H1 (cell line): Measurements from ENCODE around the gene RASD2. TPM values are rescaled to one million over a fixed set of nuclear protein-coding genes. Genes with fewer than 3 reads are reported as not detected.
A peak's percentile ranks its signal among the peaks of the same experiment; 100 is the strongest.

Experiments
- CTCF ChIA-PET: fragments of 300-600 bp; sonication (Branson Sonifier 250); formaldehyde crosslinking; loops from one replicate; lab custom pipeline; 2021; ENCODE audit not compliant: partially characterized antibody; lab: Charles Lee
- POLR2A ChIA-PET: fragments of 300-600 bp; sonication (Branson Sonifier 250); formaldehyde crosslinking; loops from one replicate; lab custom pipeline; 2021; ENCODE audit warnings: inconsistent platforms; ENCODE audit not compliant: partially characterized antibody; lab: Charles Lee
- DNase-seq, 2 experiments: peaks; one replicate each; pipeline versions ENCODE4 v3.0.0 to v3.0.0-alpha.2; 2010 to 2022; ENCODE audit warnings: low spot score in 2 of 2, low read depth in 1 of 2, mixed read lengths in 1 of 2
- FAIRE-seq: peaks from 2 replicates; lab custom pipeline; 2011; peaks lifted over from hg19 to GRCh38; lab: Jason Lieb, UNC
- H2AFZ ChIP-seq: 2 replicates; pipeline ENCODE4 v1.8.1; 2012; ENCODE audit warnings: low read length, inconsistent platforms
- H2AK5ac ChIP-seq: 2 replicates; pipeline ENCODE4 v1.6.1; 2013; ENCODE audit warnings: low read depth, low read length
- H2BK120ac ChIP-seq: replicated peaks from 2 replicates; pipeline ENCODE3; 2013; ENCODE audit warnings: low read depth, low read length, inconsistent platforms
- H2BK12ac ChIP-seq: 2 replicates; pipeline ENCODE4 v1.6.1; 2013; ENCODE audit warnings: low read depth, low read length
- H2BK15ac ChIP-seq: 2 replicates; pipeline ENCODE4 v1.6.1; 2013; ENCODE audit warnings: low read length
- H2BK20ac ChIP-seq: 2 replicates; pipeline ENCODE4 v1.6.1; 2013; ENCODE audit warnings: low read length
- H2BK5ac ChIP-seq: 2 replicates; pipeline ENCODE4 v1.6.1; 2013; ENCODE audit warnings: low read depth, low read length
- H3K14ac ChIP-seq: 2 replicates; pipeline ENCODE4 v1.6.1; 2013; ENCODE audit warnings: inconsistent platforms; ENCODE audit not compliant: insufficient read length
- H3K18ac ChIP-seq: 2 replicates; pipeline ENCODE4 v1.6.1; 2013; ENCODE audit warnings: low read length; ENCODE audit errors: extremely low read depth
- H3K23ac ChIP-seq: 2 replicates; pipeline ENCODE4 v1.6.1; 2013; ENCODE audit warnings: inconsistent platforms; ENCODE audit not compliant: insufficient read length
- H3K23me2 ChIP-seq: 2 replicates; pipeline ENCODE4 v1.6.1; 2013; ENCODE audit warnings: low read depth, low read length
- H3K27ac ChIP-seq: 2 replicates; pipeline ENCODE4 v1.6.1; 2011; ENCODE audit warnings: low read depth, low read length, inconsistent platforms
- H3K27me3 ChIP-seq, 4 experiments: replicated peaks in 1 of 4; 1 replicate in 1 of 4; 2 replicates in 3 of 4; pipeline versions ENCODE4 v1.6.1 to v1.8.1; 2011 to 2013; ENCODE audit warnings: low read length in 3 of 4, mild to moderate bottlenecking in 3 of 4, inconsistent platforms in 2 of 4, mixed read lengths in 2 of 4, moderate library complexity in 1 of 4; ENCODE audit not compliant: control insufficient read depth in 3 of 4, insufficient read depth in 3 of 4; ENCODE audit errors: extremely low read depth in 1 of 4
- H3K36me3 ChIP-seq, 4 experiments: 2 replicates each; pipeline versions ENCODE4 v1.6.1 to v1.8.1; 2011 to 2013; ENCODE audit warnings: mild to moderate bottlenecking in 4 of 4, low read length in 3 of 4, moderate library complexity in 2 of 4, control low read depth in 1 of 4, inconsistent platforms in 1 of 4; ENCODE audit not compliant: insufficient read depth in 4 of 4, control insufficient read depth in 2 of 4
- H3K4ac ChIP-seq: replicated peaks from 2 replicates; pipeline ENCODE3; 2013; ENCODE audit warnings: low read length, low read depth, mixed read lengths, inconsistent platforms; ENCODE audit not compliant: insufficient read length
- H3K4me1 ChIP-seq, 4 experiments: replicated peaks in 1 of 4; 1 replicate in 1 of 4; 2 replicates in 3 of 4; pipeline versions ENCODE4 v1.6.1 to v1.8.1; 2011 to 2013; ENCODE audit warnings: low read length in 3 of 4, inconsistent platforms in 2 of 4, mixed read lengths in 1 of 4; ENCODE audit not compliant: insufficient read depth in 4 of 4, control insufficient read depth in 3 of 4
- H3K4me2 ChIP-seq, 2 experiments: 2 replicates each; pipeline versions ENCODE4 v1.6.1 to v1.8.1; 2011 to 2013; ENCODE audit warnings: low read depth in 2 of 2, low read length in 2 of 2, control low read depth in 1 of 2, inconsistent platforms in 1 of 2, mild to moderate bottlenecking in 1 of 2; ENCODE audit not compliant: insufficient read depth in 1 of 2
- H3K4me3 ChIP-seq, 4 experiments: fragments of 200-600, 300-600 bp in 1 of 4; sonication (generic), shearing (Covaris generic), sonication (Bioruptor Twin) in 1 of 4; 2 replicates each; pipeline versions ENCODE4 v1.5.1 to v1.8.1; 2011 to 2016; ENCODE audit warnings: low read length in 4 of 4, low read depth in 3 of 4, control low read depth in 2 of 4, inconsistent platforms in 2 of 4, mild to moderate bottlenecking in 2 of 4, mixed read lengths in 1 of 4, moderate library complexity in 1 of 4; ENCODE audit not compliant: insufficient read depth in 2 of 4; ENCODE audit errors: extremely low read depth in 1 of 4
- H3K56ac ChIP-seq: replicated peaks from 2 replicates; pipeline ENCODE3; 2013; ENCODE audit warnings: low read depth, mild to moderate bottlenecking, mixed read lengths, low read length, inconsistent platforms; ENCODE audit not compliant: insufficient read length
- H3K79me1 ChIP-seq: 2 replicates; pipeline ENCODE4 v1.6.1; 2013; ENCODE audit warnings: low read depth, low read length, control low read depth
- H3K79me2 ChIP-seq, 2 experiments: 2 replicates each; pipeline versions ENCODE4 v1.6.1 to v1.8.1; 2012 to 2013; ENCODE audit warnings: low read length in 2 of 2, mild to moderate bottlenecking in 2 of 2, inconsistent platforms in 1 of 2; ENCODE audit not compliant: insufficient read depth in 2 of 2, control insufficient read depth in 1 of 2
- H3K9ac ChIP-seq, 4 experiments: replicated peaks in 1 of 4; 1 replicate in 1 of 4; 2 replicates in 3 of 4; pipeline versions ENCODE4 v1.6.1 to v1.8.1; 2011 to 2013; ENCODE audit warnings: low read depth in 3 of 4, low read length in 3 of 4, control low read depth in 2 of 4, mild to moderate bottlenecking in 2 of 4, moderate library complexity in 2 of 4, inconsistent platforms in 1 of 4; ENCODE audit errors: extremely low read depth in 1 of 4
- H3K9me3 ChIP-seq, 2 experiments: 2 replicates each; pipeline versions ENCODE4 v1.6.1 to v1.8.1; 2012 to 2013; ENCODE audit warnings: mild to moderate bottlenecking in 2 of 2, moderate library complexity in 2 of 2, control low read depth in 1 of 2, inconsistent platforms in 1 of 2, low read depth in 1 of 2, low read length in 1 of 2, mixed read lengths in 1 of 2; ENCODE audit not compliant: insufficient read depth in 2 of 2
- H4K20me1 ChIP-seq, 2 experiments: replicated peaks in 1 of 2; 2 replicates each; pipeline versions ENCODE3 to v1.8.1; 2011 to 2013; ENCODE audit warnings: inconsistent platforms in 2 of 2, low read length in 2 of 2, mild to moderate bottlenecking in 1 of 2; ENCODE audit not compliant: insufficient read depth in 2 of 2, control insufficient read depth in 1 of 2
- H4K5ac ChIP-seq: 2 replicates; pipeline ENCODE4 v1.6.1; 2013; ENCODE audit warnings: low read length, low read depth, mixed read lengths, inconsistent platforms; ENCODE audit not compliant: insufficient read length
- H4K8ac ChIP-seq: 2 replicates; pipeline ENCODE4 v1.8.0; 2013; ENCODE audit warnings: mild to moderate bottlenecking, moderate library complexity, low read length, inconsistent platforms; ENCODE audit not compliant: insufficient read depth; ENCODE audit errors: extremely low read depth
- H4K91ac ChIP-seq: replicated peaks from 2 replicates; pipeline ENCODE3; 2013; ENCODE audit warnings: low read length, mixed read lengths, inconsistent platforms; ENCODE audit not compliant: insufficient read length
- CHD2 ChIP-seq: IDR thresholded peaks from 2 replicates; pipeline ENCODE4 v1.6.1; 2012; ENCODE audit warnings: low read length, improper control_type of control experiment
- E2F6 ChIP-seq: IDR thresholded peaks from 2 replicates; pipeline ENCODE4 v1.6.1; 2012; ENCODE audit warnings: inconsistent platforms
- EP300 ChIP-seq, 2 experiments: IDR thresholded peaks; 1 replicate in 1 of 2; 2 replicates in 1 of 2; pipeline ENCODE4 v1.6.1; 2011 to 2012; ENCODE audit warnings: low read depth in 2 of 2, low read length in 2 of 2, mild to moderate bottlenecking in 2 of 2, borderline replicate concordance in 1 of 2, inconsistent platforms in 1 of 2, moderate library complexity in 1 of 2
- WGBS, 2 experiments: shearing (Covaris generic) in 1 of 2; methylation state at CpG; one replicate each; pipeline versions ENCODE4 v1.1.6 to v1.1.7; 2013 to 2015; ENCODE audit warnings: low lambda C conversion rate in 2 of 2, mixed read lengths in 2 of 2, inconsistent platforms in 1 of 2, low coverage in 1 of 2, missing lambda C conversion rate in 1 of 2; ENCODE audit not compliant: insufficient replicate concordance in 2 of 2, insufficient coverage in 1 of 2, insufficient read length in 1 of 2; ENCODE audit errors: extremely low coverage in 1 of 2, missing lambda C conversion rate in 1 of 2; 5-methylcytosine and 5-hydroxymethylcytosine counted together
- polyA plus RNA-seq, 7 experiments: library from polyadenylated mRNA; depleted of rRNA in 3 of 7; stranded (reverse) in 5 of 7; unstranded in 2 of 7; fragments of >200 nt in 5 of 7; fragments of 200-250 nt in 2 of 7; gene quantifications; 1 replicate in 5 of 7; 2 replicates in 1 of 7; 4 replicates in 1 of 7; pipeline versions ENCODE4 v1.2.1 to v1.2.3, GENCODE V29; 2011 to 2013; ENCODE audit warnings: missing spikeins in 2 of 7, mixed read lengths in 2 of 7
- total RNA-seq: library from RNA; stranded (reverse); fragmentation: NEBNext Ultra II Directional; extraction: Animal tissue kit (Norgen Biotek cat#: 25700); gene quantifications from 2 replicates; pipeline ENCODE4 v1.2.1, GENCODE V29; 2021

The RASD2 gene
- total and polyA plus RNA-seq, 2 of the 8 experiments (the other 6 are each of a cell fraction or from before 2014, with no cell fraction given): 1.9 to 5.1 TPM

DNA sequence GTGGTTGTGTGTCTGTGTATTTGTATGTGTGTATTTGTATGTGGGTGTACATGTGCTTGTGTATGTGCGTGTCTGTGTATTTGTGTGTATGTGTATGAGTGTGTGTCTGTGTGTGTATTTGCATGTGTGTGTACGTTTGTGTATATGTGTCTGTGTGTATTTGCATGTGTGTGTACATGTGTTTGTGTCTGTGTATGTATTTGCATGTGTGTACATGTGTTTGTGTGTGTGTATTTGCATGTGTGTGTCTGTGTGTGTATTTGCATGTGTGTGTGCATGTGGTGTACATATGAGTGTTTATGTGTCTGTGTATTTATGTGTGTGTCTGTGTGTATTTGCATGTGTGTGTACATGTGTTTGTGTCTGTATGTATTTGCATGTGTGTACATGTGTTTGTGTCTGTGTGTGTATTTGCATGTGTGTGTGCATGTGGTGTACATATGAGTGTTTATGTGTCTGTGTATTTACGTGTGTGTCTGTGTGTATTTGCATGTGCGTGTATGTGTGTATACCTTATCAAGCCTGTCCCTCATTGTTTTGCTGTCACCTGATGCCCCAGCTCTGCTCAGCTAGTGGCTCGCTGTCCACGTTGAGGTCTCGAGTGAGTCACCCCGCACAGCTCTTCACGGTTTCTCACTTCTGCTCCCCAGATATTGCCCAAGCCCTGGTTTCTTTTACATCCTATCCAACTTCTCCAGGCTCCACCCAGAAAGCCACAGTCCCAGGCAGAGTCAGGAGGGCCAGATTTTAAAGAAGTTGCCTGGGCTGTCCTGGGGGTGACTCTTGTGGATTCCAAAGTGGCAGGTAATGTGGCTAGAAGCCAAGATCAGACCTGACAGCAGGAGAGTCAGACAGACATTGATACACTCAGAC is 61.3 kb downstream of the RASD2 start:
- Histone ChIP-seq H2BK5ac (no peak overlapping the region), H3K56ac (no peak overlapping the region), H2BK15ac (no peak overlapping the region), H3K23me2 (peaks cover 4% of the 10 kb centered on the region), H3K79me2 (peaks cover 0 to 3% of the 10 kb centered on the region in 2 experiments; a peak in 1 of 4 replicates), H3K23ac (no peak overlapping the region), H2AFZ (no peak overlapping the region), H2BK12ac (0 out of 2 replicates have a peak overlapping the region, but pooled peaks have one; percentile 5), H2BK120ac (no peak overlapping the region), H3K27ac (no peak overlapping the region), H3K4ac (no peak overlapping the region), H2AK5ac (0 out of 2 replicates have a peak overlapping the region, but pooled peaks have one; percentile 45), H3K9me3 (peaks cover 0 to 7% of the 10 kb centered on the region in 2 experiments; a peak in 1 of 4 replicates), H3K79me1 (no peaks in the 10 kb centered on the region; the same call in 1 of the 2 replicates), H4K20me1 (peaks cover 0 to 4% of the 10 kb centered on the region in 2 experiments), H3K27me3 (no peaks in the 10 kb centered on the region), H2BK20ac (no peak overlapping the region), H3K9ac (no peak overlapping the region; a peak in 1 of 7 replicates), H3K36me3 (no peaks in the 10 kb centered on the region), H3K14ac (no peak overlapping the region), H4K91ac (no peak overlapping the region), H4K8ac (no peak overlapping the region), H3K18ac (no peak overlapping the region), H4K5ac (no peak overlapping the region), H3K4me2 (no peak overlapping the region), H3K4me3 (no peak overlapping the region), H3K4me1 (no peaks in the 10 kb centered on the region)
- TF ChIP-seq EP300 (IDR thresholded peaks at IDR 0.05; ENCODE audit: borderline replicate concordance in 1 of 2, low read depth in 2 of 2, low read length in 2 of 2): no peak
- TF ChIP-seq E2F6: no peak
- TF ChIP-seq CHD2: no peak
- CTCF ChIA-PET: interaction anchor here (0.7 to 1.4 kb wide), 3 partner anchors 10 to 514 kb away, joined by 3 to 5 read pairs (median 3); no protein-coding TSS in a partner anchor
- FAIRE-seq (no peak), DNase-seq (no peak)
- 92% methylated on average over 9 of the region's 9 CpGs; no CpG with 5 or more reads in 1 of the 2 experiments for WGBS, 2 experiments
- POLR2A ChIA-PET: no interaction called here
